DND-41 (cell line): ENCODE results near the gene RHAG.

ENCODE experiments used
- ATAC-seq: fragments of 200-7000 bp; cut with Tn5 transposase; 3 replicates; pipeline ENCODE4 v1.9.1; 2021; ENCODE audit warnings: low read depth; ENCODE audit not compliant: insufficient read depth
- DNase-seq: peaks from one replicate; pipeline ENCODE4 v3.0.0-alpha.2; 2020
- H2AFZ ChIP-seq: 2 replicates; pipeline ENCODE4 v1.6.0; 2012; ENCODE audit warnings: low read depth, low read length
- H3K27ac ChIP-seq: 2 replicates; pipeline ENCODE4 v1.5.1; 2012; ENCODE audit warnings: low read length, inconsistent platforms
- H3K27me3 ChIP-seq: fragments of 200-600 bp; sonication (generic); 2 replicates; pipeline ENCODE4 v1.6.0; 2012; ENCODE audit warnings: low read length, mild to moderate bottlenecking, inconsistent platforms; ENCODE audit not compliant: insufficient read depth, poor library complexity
- H3K36me3 ChIP-seq: 2 replicates; pipeline ENCODE4 v1.5.1; 2012; ENCODE audit warnings: low read length, inconsistent platforms; ENCODE audit not compliant: insufficient read depth
- H3K4me1 ChIP-seq: 2 replicates; pipeline ENCODE4 v1.5.1; 2012; ENCODE audit warnings: mild to moderate bottlenecking, low read length; ENCODE audit not compliant: insufficient read depth
- H3K4me2 ChIP-seq: 2 replicates; pipeline ENCODE4 v1.6.0; 2012; ENCODE audit warnings: mild to moderate bottlenecking, moderate library complexity, low read length, inconsistent platforms; ENCODE audit not compliant: insufficient read depth
- H3K4me3 ChIP-seq, 2 experiments: fragments of 200-600 bp in 1 of 2; shearing (Covaris generic) in 1 of 2; 2 replicates each; pipeline ENCODE4 v1.5.1; 2012 to 2016; ENCODE audit warnings: inconsistent platforms in 2 of 2, low read length in 2 of 2, mild to moderate bottlenecking in 2 of 2, low read depth in 1 of 2, moderate library complexity in 1 of 2
- H3K79me2 ChIP-seq: 2 replicates; pipeline ENCODE4 v1.6.0; 2012; ENCODE audit warnings: low read length, inconsistent platforms; ENCODE audit not compliant: insufficient read depth
- H3K9ac ChIP-seq: 2 replicates; pipeline ENCODE4 v1.6.0; 2012; ENCODE audit warnings: low read depth, mild to moderate bottlenecking, inconsistent platforms, low read length, moderate library complexity
- H3K9me3 ChIP-seq: 2 replicates; pipeline ENCODE4 v1.5.1; 2012; ENCODE audit warnings: low read length, moderate library complexity, mild to moderate bottlenecking, inconsistent platforms; ENCODE audit not compliant: insufficient read depth, severe bottlenecking
- H4K20me1 ChIP-seq: 2 replicates; pipeline ENCODE4 v1.6.0; 2012; ENCODE audit warnings: low read length; ENCODE audit not compliant: insufficient read depth
- EZH2 ChIP-seq: IDR thresholded peaks from 3 replicates; pipeline ENCODE4 v1.6.1; 2012; ENCODE audit warnings: borderline replicate concordance, low read depth, mild to moderate bottlenecking, moderate library complexity, low read length, inconsistent platforms; ENCODE audit not compliant: severe bottlenecking
- TF ChIP-seq, protein P1 (sequence below): IDR thresholded peaks from 2 replicates; pipeline ENCODE4 v1.5.1; 2012; ENCODE audit warnings: borderline replicate concordance, low read length, moderate library complexity, mild to moderate bottlenecking; ENCODE audit not compliant: poor library complexity, severe bottlenecking; ENCODE audit errors: extremely low read depth

Gene RHAG

DNA sequence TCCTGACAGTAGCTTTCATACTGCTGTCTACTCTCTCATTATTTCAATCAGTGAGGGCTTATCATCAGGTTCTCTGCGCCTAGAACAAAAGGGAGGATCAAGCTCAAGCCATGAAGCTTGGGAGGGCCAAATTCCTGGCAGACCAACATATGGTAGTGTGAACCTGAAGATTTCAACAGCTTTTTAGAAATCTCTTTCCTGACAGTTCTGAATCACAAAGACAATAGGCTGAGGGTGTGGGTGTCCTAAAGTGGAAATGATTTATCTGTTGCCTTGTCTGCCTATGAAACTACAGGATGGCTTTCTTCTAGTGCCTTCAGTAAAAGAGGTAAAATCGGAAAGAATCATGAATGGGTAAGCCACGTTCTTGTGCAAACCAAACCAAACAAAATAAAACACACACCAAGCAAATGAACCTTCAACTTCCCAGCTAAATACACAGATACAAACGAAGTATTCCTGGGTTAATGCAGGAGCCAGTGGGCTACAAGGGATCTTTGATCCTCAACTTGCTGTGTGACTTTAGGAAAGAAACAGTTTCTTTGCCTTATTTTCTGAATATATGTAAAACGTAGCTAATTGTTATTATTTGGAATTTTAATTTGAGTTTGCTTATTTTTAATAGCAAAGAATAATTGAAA lies 2.7 kb upstream of the RHAG start:
- H3K79me2 ChIP-seq: no peaks in the 10 kb centered on the region
- no peak for ATAC-seq
- no peak overlapping the region for H3K9ac ChIP-seq
- H3K4me1 ChIP-seq: no peaks in the 10 kb centered on the region
- H3K36me3 ChIP-seq: no peaks in the 10 kb centered on the region
- no peaks in the 10 kb centered on the region for H3K27me3 ChIP-seq
- H3K4me2 ChIP-seq: no peak overlapping the region
- TF ChIP-seq EZH2: no peak
- TF ChIP-seq, protein P1, sequence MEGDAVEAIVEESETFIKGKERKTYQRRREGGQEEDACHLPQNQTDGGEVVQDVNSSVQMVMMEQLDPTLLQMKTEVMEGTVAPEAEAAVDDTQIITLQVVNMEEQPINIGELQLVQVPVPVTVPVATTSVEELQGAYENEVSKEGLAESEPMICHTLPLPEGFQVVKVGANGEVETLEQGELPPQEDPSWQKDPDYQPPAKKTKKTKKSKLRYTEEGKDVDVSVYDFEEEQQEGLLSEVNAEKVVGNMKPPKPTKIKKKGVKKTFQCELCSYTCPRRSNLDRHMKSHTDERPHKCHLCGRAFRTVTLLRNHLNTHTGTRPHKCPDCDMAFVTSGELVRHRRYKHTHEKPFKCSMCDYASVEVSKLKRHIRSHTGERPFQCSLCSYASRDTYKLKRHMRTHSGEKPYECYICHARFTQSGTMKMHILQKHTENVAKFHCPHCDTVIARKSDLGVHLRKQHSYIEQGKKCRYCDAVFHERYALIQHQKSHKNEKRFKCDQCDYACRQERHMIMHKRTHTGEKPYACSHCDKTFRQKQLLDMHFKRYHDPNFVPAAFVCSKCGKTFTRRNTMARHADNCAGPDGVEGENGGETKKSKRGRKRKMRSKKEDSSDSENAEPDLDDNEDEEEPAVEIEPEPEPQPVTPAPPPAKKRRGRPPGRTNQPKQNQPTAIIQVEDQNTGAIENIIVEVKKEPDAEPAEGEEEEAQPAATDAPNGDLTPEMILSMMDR: no peak
- H3K9me3 ChIP-seq: no peaks in the 10 kb centered on the region
- H4K20me1 ChIP-seq: no peaks in the 10 kb centered on the region
- DNase-seq: no peak
- no peak overlapping the region for H3K27ac ChIP-seq
- H2AFZ ChIP-seq: no peak overlapping the region
- no peak overlapping the region for H3K4me3 ChIP-seq

DNA sequence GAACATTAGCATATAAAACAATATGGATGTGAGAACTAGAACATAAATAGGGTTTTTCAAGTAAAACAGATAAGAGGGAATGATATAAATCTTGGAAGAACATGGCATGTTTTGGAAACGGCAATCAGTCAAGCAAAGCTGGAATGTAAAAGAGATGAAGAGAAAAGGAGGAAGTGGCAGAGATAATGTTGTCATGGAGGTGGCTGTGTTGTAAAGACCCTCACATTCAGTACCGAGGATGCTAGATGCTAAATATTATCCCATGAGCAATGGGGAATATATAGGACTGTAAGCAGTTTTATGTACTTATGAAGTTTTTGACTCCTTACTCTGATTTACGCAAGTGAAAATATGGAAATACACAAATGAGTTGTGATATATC lies 702 bp upstream of the RHAG start:
- Histone ChIP-seq H3K4me3 (no peak overlapping the region), H4K20me1 (no peaks in the 10 kb centered on the region), H3K36me3 (no peaks in the 10 kb centered on the region), H2AFZ (no peak overlapping the region), H3K27ac (no peak overlapping the region), H3K9ac (no peak overlapping the region), H3K27me3 (no peaks in the 10 kb centered on the region), H3K4me2 (no peak overlapping the region), H3K4me1 (no peaks in the 10 kb centered on the region), H3K9me3 (no peaks in the 10 kb centered on the region), H3K79me2 (no peaks in the 10 kb centered on the region)
- no peak for TF ChIP-seq EZH2
- TF ChIP-seq, protein P1: no peak
- DNase-seq: no peak
- no peak for ATAC-seq

DNA sequence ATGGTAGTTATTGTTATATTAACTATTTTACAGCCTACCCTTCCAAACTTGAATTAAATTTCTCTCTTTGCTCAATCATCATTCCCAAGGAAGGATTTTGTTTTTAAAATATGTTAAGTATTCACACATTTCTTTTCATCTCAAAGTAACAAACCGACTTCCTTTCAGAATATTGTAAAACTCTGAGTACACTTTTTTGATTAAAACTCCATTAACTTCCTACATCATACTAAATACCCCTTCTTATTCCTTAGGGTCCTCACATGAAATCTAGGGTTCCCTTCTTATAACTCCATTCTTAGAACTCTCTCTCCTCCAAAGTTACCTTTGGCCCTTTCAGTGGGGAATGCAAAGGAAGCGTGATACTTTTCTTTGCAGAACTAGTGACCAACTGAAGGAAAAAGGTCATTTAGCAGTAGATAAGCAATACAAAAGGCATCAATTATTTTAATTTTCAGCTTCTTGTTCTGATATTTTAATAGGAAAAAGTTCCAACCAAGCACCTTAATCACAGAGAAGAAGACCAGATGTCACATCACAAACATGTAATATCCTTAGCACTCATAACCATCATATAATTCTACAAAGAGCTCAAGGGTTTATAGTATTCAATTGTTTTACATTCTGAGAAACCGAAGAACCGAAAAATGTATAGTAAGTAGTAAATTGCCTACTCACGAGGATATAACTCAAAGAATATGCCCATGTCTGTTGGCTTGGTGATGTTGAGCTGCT lies 494 bp downstream of the RHAG start:
- Histone ChIP-seq H3K27me3 (no peaks in the 10 kb centered on the region), H3K36me3 (no peaks in the 10 kb centered on the region), H3K79me2 (no peaks in the 10 kb centered on the region), H3K4me2 (no peak overlapping the region), H3K9ac (no peak overlapping the region), H3K4me3 (no peak overlapping the region), H3K4me1 (no peaks in the 10 kb centered on the region), H3K27ac (no peak overlapping the region), H4K20me1 (no peaks in the 10 kb centered on the region), H3K9me3 (no peaks in the 10 kb centered on the region), H2AFZ (no peak overlapping the region)
- TF ChIP-seq, protein P1: no peak
- no peak for TF ChIP-seq EZH2
- ATAC-seq: no peak
- DNase-seq: no peak
